Esophagus squamous epithelium (tissue), 4 donors: ENCODE results near the gene NAA50.

Source experiments
- CTCF ChIP-seq, 6 experiments: fragments of 450-650 bp in 4 of 6; fragments of 200-600 bp in 2 of 6; sonication (generic) in 2 of 6; IDR thresholded peaks; one replicate each; pipeline ENCODE4 v1.5.1; 2016 to 2019; ENCODE audit warnings: antibody characterized with exemption in 6 of 6, mild to moderate bottlenecking in 4 of 6, moderate library complexity in 4 of 6
- POLR2A ChIP-seq, 4 donors: fragments of 450-650 bp; IDR thresholded peaks; one replicate each; pipeline ENCODE4 v1.6.1; 2017; ENCODE audit warnings: antibody characterized with exemption in 4 of 4, mild to moderate bottlenecking in 4 of 4, moderate library complexity in 3 of 4

- TF ChIP-seq CTCF (IDR thresholded peaks at IDR 0.05): no peak
- TF ChIP-seq POLR2A (IDR thresholded peaks at IDR 0.05): no peak
Measured at GRCh38 chr3:113751141-113751540, 5.1 kb upstream of the NAA50 start.
